Mammary epithelial cell (primary cell): Measurements from ENCODE around the gene XYLT1.

ENCODE experiments used
- CTCF ChIP-seq, 2 donors: IDR thresholded peaks in 1 of 2; conservative IDR thresholded peaks in 1 of 2; 2 replicates each; pipeline ENCODE4 v1.5.1; 2011 to 2012; ENCODE audit warnings: inconsistent platforms in 2 of 2, low read length in 2 of 2, mild to moderate bottlenecking in 2 of 2, control low read depth in 1 of 2, low read depth in 1 of 2; ENCODE audit not compliant: insufficient read depth in 1 of 2; ENCODE audit errors: extremely low read depth in 1 of 2
- EZH2 ChIP-seq: IDR thresholded peaks from 2 replicates; pipeline ENCODE4 v1.6.1; 2012; ENCODE audit warnings: low read length, inconsistent platforms, borderline replicate concordance

- no peak for TF ChIP-seq CTCF (conservative IDR thresholded peaks at IDR 0.05 in 1 of 2, IDR thresholded peaks at IDR 0.05 in 1 of 2; ENCODE audit: extremely low read depth in 1 of 2, insufficient read depth in 1 of 2, low read depth in 1 of 2, low read length in 2 of 2)
- no peak for TF ChIP-seq EZH2
Observed at GRCh38 chr16:17133851-17134250, 336.9 kb downstream of the XYLT1 start.
